ENCODE data around the gene MS4A4A. TPM values are rescaled to one million over a fixed set of nuclear protein-coding genes. Genes with fewer than 3 reads are reported as not detected.

The MS4A4A gene
- total RNA-seq, 4 donors from 2014 or later, result 7.6 to 23.8 (median 12.0) TPM

DNA sequence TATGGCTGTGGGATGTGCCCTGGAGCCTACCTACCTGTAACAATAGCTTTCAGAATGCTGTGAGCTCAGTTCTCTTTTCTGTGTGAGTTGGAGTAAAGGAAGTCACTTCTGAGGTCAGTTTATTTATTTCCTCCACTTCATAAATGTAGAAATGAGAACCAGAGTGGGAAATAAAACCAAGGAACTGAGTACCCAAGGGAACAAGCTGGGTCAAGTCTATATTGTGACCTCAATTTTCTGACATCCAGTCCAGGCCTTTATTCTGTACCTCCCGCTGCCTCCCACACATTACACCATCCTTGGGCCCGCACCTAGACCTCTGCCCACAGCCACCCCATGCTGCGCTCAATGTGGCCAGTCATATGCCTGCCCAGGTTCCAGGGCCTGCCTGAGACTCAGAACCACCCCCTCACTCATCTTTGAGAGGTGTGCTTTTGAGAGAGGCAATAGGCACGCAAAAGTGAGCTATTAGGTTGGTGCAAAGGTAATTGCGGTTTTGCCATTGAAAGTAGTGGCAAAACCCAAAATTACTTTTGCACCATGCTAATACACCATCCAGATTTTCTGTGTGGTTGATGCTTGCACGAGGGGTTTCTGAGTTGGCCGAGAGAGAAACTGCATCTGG lies 56.4 kb downstream of the MS4A4A start:
- in situ Hi-C loops (cut with MboI; ENCODE audit: low pct_ligation_motif_present in 1 of 4, low pct_unique_long_range_greater_than_20kb in 1 of 4, low sequenced_read_pairs in 3 of 4), result no loop called here
- DNase-seq, result no peak

DNA sequence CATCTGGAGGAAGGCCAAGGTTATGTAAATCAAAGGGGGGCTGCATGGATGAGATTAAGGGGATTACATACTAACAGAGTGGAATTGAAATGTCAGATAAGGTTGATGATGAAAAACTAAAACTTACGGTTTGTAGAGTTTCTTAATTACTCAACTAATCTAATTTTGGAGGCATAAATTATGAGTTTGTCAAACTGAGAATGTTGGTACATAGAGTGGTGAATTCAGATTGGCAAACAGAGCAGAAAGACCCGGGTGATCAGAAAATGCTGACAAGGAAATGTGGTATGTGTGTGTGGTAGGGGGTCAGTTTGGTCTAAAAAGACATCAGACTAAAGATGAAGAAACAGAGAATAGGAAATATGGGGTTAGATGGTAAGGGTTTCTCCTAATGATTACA lies 57.6 kb downstream of the MS4A4A start:
- no peaks in the 10 kb centered on the region for H3K27me3 ChIP-seq
- H3K4me3 ChIP-seq, result no peak overlapping the region
- in situ Hi-C loops (cut with MboI; ENCODE audit: low pct_ligation_motif_present in 1 of 4, low pct_unique_long_range_greater_than_20kb in 1 of 4, low sequenced_read_pairs in 3 of 4), result no loop called here
- intact Hi-C loops (cut with DNase I; ENCODE audit: low total_unique reads), result no loop called here
- no peaks in the 10 kb centered on the region for H3K9me3 ChIP-seq
- no peaks in the 10 kb centered on the region for H3K36me3 ChIP-seq
- no peak for DNase-seq
- 54 to 68% methylated on average over 2 of the region's 2 CpGs for WGBS, 2 donors (ENCODE audit: low coverage in 1 of 2)
- TF ChIP-seq, protein P1, sequence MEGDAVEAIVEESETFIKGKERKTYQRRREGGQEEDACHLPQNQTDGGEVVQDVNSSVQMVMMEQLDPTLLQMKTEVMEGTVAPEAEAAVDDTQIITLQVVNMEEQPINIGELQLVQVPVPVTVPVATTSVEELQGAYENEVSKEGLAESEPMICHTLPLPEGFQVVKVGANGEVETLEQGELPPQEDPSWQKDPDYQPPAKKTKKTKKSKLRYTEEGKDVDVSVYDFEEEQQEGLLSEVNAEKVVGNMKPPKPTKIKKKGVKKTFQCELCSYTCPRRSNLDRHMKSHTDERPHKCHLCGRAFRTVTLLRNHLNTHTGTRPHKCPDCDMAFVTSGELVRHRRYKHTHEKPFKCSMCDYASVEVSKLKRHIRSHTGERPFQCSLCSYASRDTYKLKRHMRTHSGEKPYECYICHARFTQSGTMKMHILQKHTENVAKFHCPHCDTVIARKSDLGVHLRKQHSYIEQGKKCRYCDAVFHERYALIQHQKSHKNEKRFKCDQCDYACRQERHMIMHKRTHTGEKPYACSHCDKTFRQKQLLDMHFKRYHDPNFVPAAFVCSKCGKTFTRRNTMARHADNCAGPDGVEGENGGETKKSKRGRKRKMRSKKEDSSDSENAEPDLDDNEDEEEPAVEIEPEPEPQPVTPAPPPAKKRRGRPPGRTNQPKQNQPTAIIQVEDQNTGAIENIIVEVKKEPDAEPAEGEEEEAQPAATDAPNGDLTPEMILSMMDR (IDR thresholded peaks at IDR 0.05), result no peak
- no peak for TF ChIP-seq EP300 (IDR thresholded peaks at IDR 0.05; ENCODE audit: low read depth)
- no peak for TF ChIP-seq POLR2AphosphoS5 (IDR thresholded peaks at IDR 0.05)
- TF ChIP-seq POLR2A (IDR thresholded peaks at IDR 0.05), result no peak
- no peak overlapping the region for H3K27ac ChIP-seq
- no peaks in the 10 kb centered on the region for H3K4me1 ChIP-seq

More for the DNA sequence above, 56.4 kb downstream of the MS4A4A start:
- Histone ChIP-seq H3K27me3 (no peaks in the 10 kb centered on the region), H3K4me1 (no peaks in the 10 kb centered on the region), H3K27ac (no peak overlapping the region), H3K4me3 (no peak overlapping the region), H3K9me3 (no peaks in the 10 kb centered on the region), H3K36me3 (no peaks in the 10 kb centered on the region)
- WGBS, 2 donors (ENCODE audit: low coverage in 1 of 2), result 94 to 100% methylated on average over 2 to 7 of the region's 7 CpGs
- TF ChIP-seq, protein P1 (IDR thresholded peaks at IDR 0.05), result no peak
- no peak for TF ChIP-seq POLR2A (IDR thresholded peaks at IDR 0.05)
- no peak for TF ChIP-seq EP300 (IDR thresholded peaks at IDR 0.05; ENCODE audit: low read depth)
- intact Hi-C loops (cut with DNase I; ENCODE audit: low total_unique reads), result no loop called here

DNA sequence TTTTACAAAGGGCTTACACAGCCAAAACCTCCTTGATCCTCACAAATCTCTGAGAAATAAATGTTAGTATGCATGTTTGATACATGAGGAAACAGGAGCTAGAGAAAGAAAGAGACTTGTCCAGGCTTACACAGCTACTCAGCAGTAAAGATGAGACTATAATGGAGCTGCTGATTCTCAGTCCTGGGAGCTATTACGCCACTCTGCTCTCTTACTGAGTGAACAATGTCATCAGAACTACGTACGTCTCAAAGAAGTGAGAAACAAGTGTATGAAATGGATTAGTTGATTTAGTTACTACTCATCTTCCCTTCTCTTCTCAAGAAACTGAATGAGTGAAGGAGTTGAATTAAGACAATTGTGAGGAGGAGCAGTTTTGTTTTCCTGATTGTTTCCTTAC lies 58.9 kb downstream of the MS4A4A start:
- no peak overlapping the region for H3K27ac ChIP-seq
- no peaks in the 10 kb centered on the region for H3K4me1 ChIP-seq
- intact Hi-C loops (cut with DNase I; ENCODE audit: low total_unique reads) (no loop called here), in situ Hi-C loops (cut with MboI; ENCODE audit: low pct_ligation_motif_present in 1 of 4, low pct_unique_long_range_greater_than_20kb in 1 of 4, low sequenced_read_pairs in 3 of 4) (no loop called here)
- TF ChIP-seq, protein P1 (IDR thresholded peaks at IDR 0.05), result no peak
- TF ChIP-seq POLR2AphosphoS5 (IDR thresholded peaks at IDR 0.05) (no peak), EP300 (IDR thresholded peaks at IDR 0.05; ENCODE audit: low read depth) (no peak), POLR2A (IDR thresholded peaks at IDR 0.05) (no peak)
- no peak overlapping the region for H3K4me3 ChIP-seq
- H3K36me3 ChIP-seq, result no peaks in the 10 kb centered on the region
- no peaks in the 10 kb centered on the region for H3K27me3 ChIP-seq
- DNase-seq, result no peak
- 62 to 68% methylated on average over 2 to 3 of the region's 3 CpGs for WGBS, 2 donors (ENCODE audit: low coverage in 1 of 2)
- H3K9me3 ChIP-seq, result no peaks in the 10 kb centered on the region

DNA sequence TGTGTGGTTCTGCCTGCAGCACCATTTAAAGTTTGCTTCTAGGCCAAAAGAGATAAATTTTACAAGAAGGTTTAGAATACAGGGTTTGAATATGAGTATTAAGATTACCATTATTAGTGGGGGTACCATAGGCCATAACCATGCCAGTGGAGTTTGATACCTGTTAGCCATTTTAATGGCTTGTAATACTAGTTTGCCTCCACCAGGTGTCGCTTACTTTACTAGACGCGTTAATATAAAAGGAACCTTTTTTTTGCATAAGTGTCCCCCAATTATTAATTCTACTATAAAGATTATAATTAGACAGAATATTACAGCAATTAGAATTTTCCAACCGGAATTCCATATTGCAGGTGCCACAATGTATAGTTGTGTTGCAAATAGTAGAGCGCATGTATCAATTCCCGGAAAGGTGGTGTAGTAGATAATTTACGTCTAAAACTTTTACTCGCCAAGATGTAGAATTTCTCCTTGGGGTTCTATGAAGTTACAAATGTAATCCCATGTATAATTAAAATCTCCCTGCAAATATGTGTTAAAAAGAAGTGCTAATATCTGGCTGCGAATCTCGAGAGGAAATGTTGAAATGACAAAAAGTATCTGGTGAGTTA lies 62.7 kb downstream of the MS4A4A start:
- H3K27me3 ChIP-seq, result no peaks in the 10 kb centered on the region
- H3K4me3 ChIP-seq, result no peak overlapping the region
- in situ Hi-C loops (cut with MboI; ENCODE audit: low pct_ligation_motif_present in 1 of 4, low pct_unique_long_range_greater_than_20kb in 1 of 4, low sequenced_read_pairs in 3 of 4) (no loop called here), intact Hi-C loops (cut with DNase I; ENCODE audit: low total_unique reads) (no loop called here)
- no peaks in the 10 kb centered on the region for H3K4me1 ChIP-seq
- 67 to 69% methylated on average over 10 of the region's 10 CpGs for WGBS, 2 donors (ENCODE audit: low coverage in 1 of 2)
- no peaks in the 10 kb centered on the region for H3K36me3 ChIP-seq
- no peak for DNase-seq
- no peak overlapping the region for H3K27ac ChIP-seq
- no peak for TF ChIP-seq POLR2A (IDR thresholded peaks at IDR 0.05)
- TF ChIP-seq, protein P1 (IDR thresholded peaks at IDR 0.05), result peak; percentile 43 to 57 (median 55)
- no peak for TF ChIP-seq EP300 (IDR thresholded peaks at IDR 0.05; ENCODE audit: low read depth)
- H3K9me3 ChIP-seq, result no peaks in the 10 kb centered on the region

All from transverse colon (tissue), 4 donors.